HepG2 (cell line): ENCODE results near the gene BTG4. TPM values are rescaled to one million over a fixed set of nuclear protein-coding genes. Genes with fewer than 3 reads are reported as not detected.

Source experiments
- ATAC-seq: fragments of 200-7000 bp; cut with Tn5 transposase; 3 replicates; pipeline ENCODE4 v1.9.1; 2020; ENCODE audit warnings: mild to moderate bottlenecking, moderate library complexity
- BruUV-seq: library from RNA; stranded (reverse); fragments of 400-500 nt; replicated peaks from 2 replicates; lab custom pipeline; 2021; lab: Mats Ljungman, UMichigan
- CTCF ChIA-PET: fragments of 300-600 bp; formaldehyde crosslinking; extraction: SDS; loops from one replicate; lab custom pipeline; 2021; ENCODE audit warnings: low total read pairs, inconsistent platforms, low intra/inter-chr PET ratio; lab: Yijun Ruan, JAX
- POLR2A ChIA-PET: fragments of 350-600 bp; sonication (Branson Sonifier 250); formaldehyde crosslinking; loops from one replicate; lab custom pipeline; 2020; ENCODE audit warnings: antibody characterized with exemption, inconsistent platforms; lab: Yijun Ruan, JAX
- DNase-seq: peaks from one replicate; pipeline ENCODE4 v3.0.0-alpha.2; 2015; ENCODE audit warnings: low spot score
- FAIRE-seq: peaks from 3 replicates; lab custom pipeline; 2011; peaks lifted over from hg19 to GRCh38; lab: Jason Lieb, UNC
- H2AFZ ChIP-seq: one replicate; pipeline ENCODE4 v1.6.1; 2011; ENCODE audit warnings: low read length, inconsistent platforms
- H3K27ac ChIP-seq: fragments of 300-600 bp; 3 replicates; pipeline ENCODE4 v1.8.0; 2011; ENCODE audit warnings: mixed run types, mild to moderate bottlenecking, mixed read lengths, low read length, inconsistent platforms; ENCODE audit not compliant: insufficient read depth; ENCODE audit errors: extremely low read length
- H3K27me3 ChIP-seq, 2 experiments: fragments of 200-600 bp in 1 of 2; 2 replicates in 1 of 2; 3 replicates in 1 of 2; pipeline versions ENCODE4 v1.6.0 to v1.8.0; 2011; ENCODE audit warnings: low read length in 2 of 2, mild to moderate bottlenecking in 2 of 2, moderate library complexity in 2 of 2, inconsistent platforms in 1 of 2; ENCODE audit not compliant: insufficient read depth in 2 of 2, control insufficient read depth in 1 of 2
- H3K36me3 ChIP-seq, 2 experiments: fragments of 200-600 bp in 1 of 2; replicated peaks in 1 of 2; 2 replicates in 1 of 2; 3 replicates in 1 of 2; pipeline versions ENCODE4 v1.5.1 to v1.8.0; 2011; ENCODE audit warnings: low read length in 2 of 2, inconsistent platforms in 1 of 2; ENCODE audit not compliant: insufficient read depth in 2 of 2, control insufficient read depth in 1 of 2
- H3K4me1 ChIP-seq: 2 replicates; pipeline ENCODE4 v1.5.1; 2012; ENCODE audit warnings: low read length, inconsistent platforms; ENCODE audit not compliant: insufficient read depth
- H3K4me2 ChIP-seq: 2 replicates; pipeline ENCODE4 v1.6.0; 2011; ENCODE audit warnings: low read depth, low read length, inconsistent platforms
- H3K4me3 ChIP-seq, 3 experiments: fragments of 200-600 bp in 1 of 3; sonication (generic), shearing (Covaris generic) in 1 of 3; replicated peaks in 1 of 3; 2 replicates each; pipeline ENCODE4 v1.5.1; 2011 to 2016; ENCODE audit warnings: low read length in 3 of 3, inconsistent platforms in 2 of 3, low read depth in 2 of 3, mild to moderate bottlenecking in 2 of 3, control low read depth in 1 of 3, mixed read lengths in 1 of 3; ENCODE audit not compliant: insufficient read depth in 1 of 3
- H3K79me2 ChIP-seq: one replicate; pipeline ENCODE4 v1.6.1; 2011; ENCODE audit warnings: low read length, inconsistent platforms; ENCODE audit not compliant: insufficient read depth
- H3K9ac ChIP-seq: 2 replicates; pipeline ENCODE4 v1.6.0; 2011; ENCODE audit warnings: mild to moderate bottlenecking, low read depth, low read length, inconsistent platforms; ENCODE audit not compliant: insufficient read depth
- H3K9me3 ChIP-seq: 2 replicates; pipeline ENCODE4 v1.5.1; 2012; ENCODE audit warnings: mild to moderate bottlenecking, low read length
- H4K20me1 ChIP-seq: 2 replicates; pipeline ENCODE4 v1.6.0; 2011; ENCODE audit warnings: inconsistent platforms, mild to moderate bottlenecking, low read length, moderate library complexity; ENCODE audit not compliant: insufficient read depth
- BRF2 ChIP-seq: sonication (generic); formaldehyde crosslinking; IDR thresholded peaks from 2 replicates; pipeline ENCODE4 v1.8.1; 2022; ENCODE audit warnings: mild to moderate bottlenecking, missing genetic modification reagents
- CC2D1A ChIP-seq: sonication (generic); formaldehyde crosslinking; IDR thresholded peaks from 2 replicates; pipeline ENCODE4 v1.8.1; 2023; ENCODE audit warnings: mild to moderate bottlenecking, missing genetic modification reagents
- CENPBD1 ChIP-seq: sonication (generic); formaldehyde crosslinking; IDR thresholded peaks from 2 replicates; pipeline ENCODE4 v1.8.0; 2022; ENCODE audit warnings: missing genetic modification reagents, low read depth, mild to moderate bottlenecking, borderline replicate concordance
- CSRNP2 ChIP-seq: sonication (generic); formaldehyde crosslinking; conservative IDR thresholded peaks from 2 replicates; pipeline ENCODE4 v1.8.0; 2022; ENCODE audit warnings: low read depth, missing genetic modification reagents
- DMAP1 ChIP-seq: IDR thresholded peaks from 2 replicates; pipeline ENCODE4 v1.6.1; 2016
- HMGA1 ChIP-seq: sonication (generic); formaldehyde crosslinking; conservative IDR thresholded peaks from 2 replicates; pipeline ENCODE4 v1.4.0; 2020; ENCODE audit warnings: missing genetic modification reagents
- IKZF1 ChIP-seq: fragments of 450-650 bp; IDR thresholded peaks from 2 replicates; pipeline ENCODE4 v1.7.1; 2016
- KIAA2018 ChIP-seq: sonication (generic); formaldehyde crosslinking; IDR thresholded peaks from 2 replicates; pipeline ENCODE4 v1.5.0; 2020; ENCODE audit warnings: mild to moderate bottlenecking, missing genetic modification reagents, borderline replicate concordance
- NCOA2 ChIP-seq: sonication (generic); formaldehyde crosslinking; IDR thresholded peaks from 2 replicates; pipeline ENCODE4 v1.8.0; 2022; ENCODE audit warnings: inconsistent platforms
- NFE2L2 ChIP-seq: fragments of 150-350 bp; IDR thresholded peaks from 2 replicates; pipeline ENCODE4 v1.6.1; 2014; ENCODE audit warnings: low read length
- ZNF256 ChIP-seq: sonication (generic); formaldehyde crosslinking; conservative IDR thresholded peaks from 2 replicates; pipeline ENCODE4 v1.4.0; 2020; ENCODE audit warnings: missing genetic modification reagents
- ZNF343 ChIP-seq: sonication (generic); formaldehyde crosslinking; IDR thresholded peaks from 2 replicates; pipeline ENCODE4 v1.4.0; 2020; ENCODE audit warnings: mild to moderate bottlenecking, missing genetic modification reagents
- ZNF660 ChIP-seq: sonication (generic); formaldehyde crosslinking; IDR thresholded peaks from 2 replicates; pipeline ENCODE4 v1.5.1; 2020; ENCODE audit warnings: mild to moderate bottlenecking, low read depth, missing genetic modification reagents, borderline replicate concordance
- ZNF740 ChIP-seq: sonication (generic); formaldehyde crosslinking; IDR thresholded peaks from 2 replicates; pipeline ENCODE4 v1.4.0; 2020; ENCODE audit warnings: missing genetic modification reagents
- WGBS: methylation state at CpG from one replicate; pipeline ENCODE4 v1.1.6; 2017; ENCODE audit warnings: low lambda C conversion rate; 5-methylcytosine and 5-hydroxymethylcytosine counted together
- in situ Hi-C: cut with HindIII; loops from 2 replicates; pipeline ENCODE4 v1.10.0; 2017; ENCODE audit warnings: low pct_unique_long_range_greater_than_20kb; ENCODE audit not compliant: extremely low pct_ligation_motif_present
- intact Hi-C: fragments of 100-400 bp; cut with micrococcal nuclease; formaldehyde crosslinking; loops from one replicate; pipeline ENCODE4 v1.10.0; 2022; ENCODE audit not compliant: unreplicated experiment
- polyA plus RNA-seq, 8 experiments: library from polyadenylated mRNA; depleted of rRNA in 3 of 8; stranded (reverse) in 7 of 8; unstranded in 1 of 8; fragments of >200 nt; fragmentation: Illumina TruSeq in 4 of 8; extraction: Trizol in 4 of 8; gene quantifications; 2 replicates each; pipeline versions ENCODE4 v1.2.1 to v1.2.3, GENCODE V29; 2011 to 2016; ENCODE audit warnings: low read depth in 4 of 8, missing spikeins in 1 of 8, mixed read lengths in 1 of 8; ENCODE audit not compliant: insufficient read depth in 1 of 8
- total RNA-seq, 5 experiments: library from RNA; depleted of rRNA; stranded (reverse); fragments of >200 nt; fragmentation: Illumina TruSeq; extraction: Trizol; gene quantifications; 2 replicates each; pipeline ENCODE4 v1.2.3, GENCODE V29; 2016; ENCODE audit warnings: low read depth in 1 of 5

The BTG4 gene
- total and polyA plus RNA-seq, 2 of the 13 experiments (the other 11 are each of a cell fraction or from before 2014, with no cell fraction given) = not detected

- TF ChIP-seq BRF2 (CRISPR knock-in tag) (no peak), CENPBD1 (no peak), DMAP1 (CRISPR knock-in tag) (no peak), ZNF660 (CRISPR knock-in tag) (no peak), ZNF256 (CRISPR knock-in tag) (no peak), KIAA2018 (CRISPR knock-in tag) (no peak), HMGA1 (CRISPR knock-in tag) (no peak), NCOA2 (CRISPR knock-in tag) (no peak), NFE2L2 (no peak), ZNF343 (CRISPR knock-in tag) (no peak), IKZF1 (no peak), CSRNP2 (no peak), CC2D1A (CRISPR knock-in tag) (no peak), ZNF740 (no peak)
- TF ChIP-seq, all 625 proteins: peak for 0
- CTCF ChIA-PET = no interaction called here
- DNase-seq = no peak
- Histone ChIP-seq H3K27ac (no peak overlapping the region), H3K4me3 (no peak overlapping the region), H3K36me3 (no peaks in the 10 kb centered on the region), H4K20me1 (no peaks in the 10 kb centered on the region), H3K4me1 (no peaks in the 10 kb centered on the region), H3K9me3 (no peaks in the 10 kb centered on the region), H3K27me3 (peaks cover 0 to 9% of the 10 kb centered on the region in 2 experiments; a peak in 1 of 5 replicates), H3K4me2 (no peak overlapping the region), H3K79me2 (no peaks in the 10 kb centered on the region), H2AFZ (no peak overlapping the region), H3K9ac (no peak overlapping the region)
- intact Hi-C loops = no loop called here
- 0% methylated on average over 2 of the region's 2 CpGs for WGBS
- ATAC-seq = no peak
- no peak for FAIRE-seq
- BruUV-seq = no TSS peak
- in situ Hi-C loops = no loop called here
- POLR2A ChIA-PET = no interaction called here
Measured at GRCh38 chr11:111477898-111478297, 34.3 kb downstream of the BTG4 start.
